Activated naive CD8-positive, alpha-beta T cell (primary cell): ENCODE measurements around the gene MARCHF10.

Experiments used
- H3K27ac Mint-ChIP-seq: one replicate; pipeline ENCODE4 v1.8.0; 2021; ENCODE audit warnings: mixed read lengths
- H3K27me3 Mint-ChIP-seq: one replicate; pipeline ENCODE4 v1.8.0; 2021; ENCODE audit warnings: mixed read lengths
- H3K36me3 Mint-ChIP-seq: one replicate; pipeline ENCODE4 v1.8.0; 2021; ENCODE audit warnings: mixed read lengths
- H3K4me1 Mint-ChIP-seq: one replicate; pipeline ENCODE4 v1.8.0; 2021; ENCODE audit warnings: low read depth, mixed read lengths
- H3K4me3 Mint-ChIP-seq: one replicate; pipeline ENCODE4 v1.8.0; 2021; ENCODE audit warnings: mild to moderate bottlenecking, mixed read lengths
- H3K9me3 Mint-ChIP-seq: one replicate; pipeline ENCODE4 v1.8.0; 2021; ENCODE audit warnings: low read depth, mixed read lengths

Gene MARCHF10

DNA sequence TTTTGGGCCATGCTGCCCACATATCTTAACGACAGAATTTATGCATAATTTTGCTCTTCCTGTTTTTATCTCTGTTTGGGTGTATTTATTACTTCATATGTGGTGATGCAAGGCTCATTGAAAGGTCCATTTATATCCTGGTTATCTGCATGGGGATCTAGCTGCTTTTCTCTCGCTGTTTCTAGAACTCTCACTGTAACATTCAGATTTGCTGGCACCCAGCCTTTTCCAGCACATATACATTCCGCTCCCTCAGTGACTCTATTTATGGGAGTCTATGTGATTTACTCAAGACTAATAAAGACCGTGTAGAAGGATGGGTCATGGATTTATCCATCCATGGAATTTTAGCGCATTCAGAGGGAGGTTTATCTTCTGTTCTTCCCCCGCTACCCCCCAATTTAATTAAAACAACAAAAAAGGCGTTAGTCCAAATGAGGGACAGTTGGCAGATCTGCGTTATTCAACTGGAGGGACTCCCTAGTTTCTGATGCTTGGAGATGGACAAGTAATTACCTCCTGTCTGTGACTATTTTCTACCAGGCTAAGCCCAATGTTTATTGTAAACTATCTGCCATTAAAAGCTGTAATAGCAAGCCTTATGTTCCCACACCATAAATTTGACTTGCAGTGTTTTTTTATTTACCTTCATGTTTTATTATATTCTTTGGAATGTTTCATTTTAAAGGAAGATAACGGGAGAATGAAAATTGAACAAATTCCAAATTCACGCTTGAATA, 19.8 kb upstream of the MARCHF10 start:
- Mint-ChIP-seq H3K36me3 (no peaks in the 10 kb centered on the region), H3K4me3 (no peak overlapping the region), H3K4me1 (no peaks in the 10 kb centered on the region), H3K27ac (no peak overlapping the region), H3K9me3 (no peaks in the 10 kb centered on the region), H3K27me3 (peaks cover 2% of the 10 kb centered on the region)

- H3K36me3 Mint-ChIP-seq, result no peaks in the 10 kb centered on the region
- H3K4me3 Mint-ChIP-seq, result no peak overlapping the region
- no peaks in the 10 kb centered on the region for H3K4me1 Mint-ChIP-seq
- peaks cover 3% of the 10 kb centered on the region for H3K27me3 Mint-ChIP-seq
- no peak overlapping the region for H3K27ac Mint-ChIP-seq
- no peaks in the 10 kb centered on the region for H3K9me3 Mint-ChIP-seq
These were observed 18.8 kb upstream of the MARCHF10 start for GRCh38 chr17:62826956-62827355.

DNA sequence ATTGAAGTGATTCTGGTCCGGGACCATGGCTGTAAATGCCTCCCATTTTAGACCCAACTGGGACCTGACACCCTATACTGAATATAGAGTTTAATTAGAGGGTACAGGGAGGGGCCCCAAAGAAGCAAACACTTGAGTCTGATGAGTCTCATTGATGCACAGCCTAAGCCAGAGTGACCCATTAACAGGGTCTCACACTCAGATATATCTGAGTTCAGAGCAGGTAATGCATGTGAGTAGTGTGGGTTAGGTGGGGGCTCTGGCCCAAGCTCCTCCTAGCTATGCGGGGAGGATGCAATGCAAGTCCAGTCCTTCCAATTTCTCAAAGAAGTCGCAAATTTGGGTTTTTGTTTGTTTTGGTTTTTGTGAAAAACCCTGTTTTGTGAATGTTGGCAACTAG, 17.1 kb upstream of the MARCHF10 start:
- Mint-ChIP-seq H3K4me1 (no peaks in the 10 kb centered on the region), H3K9me3 (no peaks in the 10 kb centered on the region), H3K27ac (no peak overlapping the region), H3K4me3 (no peak overlapping the region), H3K36me3 (no peaks in the 10 kb centered on the region), H3K27me3 (peaks cover 3% of the 10 kb centered on the region)

DNA sequence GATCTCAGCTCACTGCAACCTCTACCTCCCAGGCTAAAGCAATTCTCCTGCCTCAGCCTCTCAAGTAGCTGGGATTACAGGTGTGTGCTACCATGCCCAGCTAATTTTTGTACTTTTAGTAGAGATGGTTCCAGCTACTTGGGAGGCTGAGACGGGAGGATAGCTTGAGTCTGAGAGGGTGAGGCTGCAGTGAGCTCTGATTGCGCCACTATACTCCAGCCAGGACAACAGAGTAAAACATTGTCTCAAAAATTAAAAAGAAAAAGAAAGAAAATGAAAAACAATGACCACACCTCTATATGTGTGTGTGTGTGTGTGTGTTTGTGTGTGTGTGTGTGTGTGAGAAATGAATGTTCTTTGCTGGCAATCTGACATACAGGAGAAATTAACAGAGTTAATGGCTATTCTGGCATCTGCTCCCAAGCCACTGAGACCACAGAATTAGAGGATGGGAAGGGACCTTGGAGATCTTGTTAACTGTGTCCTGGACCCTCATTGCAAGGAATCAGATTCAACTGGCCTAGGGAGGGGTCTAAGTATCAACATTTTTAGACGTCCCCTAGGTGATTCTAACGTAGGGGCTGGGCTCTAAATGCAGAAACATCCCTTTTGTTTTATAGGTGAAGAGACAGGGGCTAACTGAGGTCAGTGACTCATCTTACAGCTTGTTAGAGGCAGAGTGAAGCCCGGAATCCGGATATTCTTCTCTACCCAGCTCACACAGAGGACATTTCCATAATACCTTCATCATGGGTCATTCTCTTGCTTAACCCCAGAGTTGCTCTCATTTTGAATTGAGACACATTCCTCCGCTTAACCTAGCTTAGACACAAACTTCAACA, 16.4 kb upstream of the MARCHF10 start:
- Mint-ChIP-seq H3K27ac (no peak overlapping the region), H3K27me3 (peaks cover 3% of the 10 kb centered on the region), H3K9me3 (no peaks in the 10 kb centered on the region), H3K36me3 (no peaks in the 10 kb centered on the region), H3K4me1 (no peaks in the 10 kb centered on the region), H3K4me3 (no peak overlapping the region)

DNA sequence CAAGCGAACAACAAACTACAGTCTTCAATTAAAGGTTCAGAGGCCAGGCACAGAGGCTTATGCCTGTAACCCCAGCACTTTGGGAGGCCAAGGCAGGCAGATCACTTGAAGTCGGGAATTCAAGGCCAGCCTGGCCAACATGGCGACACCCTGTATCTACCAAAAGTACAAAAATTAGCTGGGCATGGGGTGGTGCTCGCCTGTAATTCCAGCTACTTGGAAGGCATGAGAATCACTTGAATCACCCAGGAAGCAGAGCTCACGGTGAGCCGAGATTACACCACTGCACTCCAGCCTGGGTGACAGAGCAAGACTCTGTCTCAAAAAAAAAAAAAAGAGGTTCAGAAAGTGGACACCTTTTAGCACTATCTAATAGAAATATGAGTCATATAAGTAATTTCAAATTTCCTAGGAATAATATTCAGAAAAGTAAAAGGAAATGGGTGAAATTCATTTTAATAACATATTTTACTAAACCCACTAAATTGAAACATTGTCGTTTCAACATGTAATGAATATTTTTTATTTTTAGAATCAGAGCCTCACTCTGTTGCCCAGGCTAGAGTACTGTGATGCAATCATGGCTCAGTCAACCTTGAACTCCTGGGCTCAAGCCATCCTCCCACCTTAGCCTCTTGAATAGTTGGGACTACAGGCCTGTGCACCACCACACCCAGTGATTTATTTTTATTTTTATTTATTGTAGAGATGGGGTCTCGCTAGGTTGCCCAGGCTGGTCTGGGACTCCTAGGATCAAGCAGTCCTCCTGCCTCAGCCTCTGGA, 15.2 kb upstream of the MARCHF10 start:
- Mint-ChIP-seq H3K9me3 (no peaks in the 10 kb centered on the region), H3K27ac (no peak overlapping the region), H3K4me3 (no peak overlapping the region), H3K36me3 (no peaks in the 10 kb centered on the region), H3K4me1 (no peaks in the 10 kb centered on the region), H3K27me3 (peaks cover 3% of the 10 kb centered on the region)

DNA sequence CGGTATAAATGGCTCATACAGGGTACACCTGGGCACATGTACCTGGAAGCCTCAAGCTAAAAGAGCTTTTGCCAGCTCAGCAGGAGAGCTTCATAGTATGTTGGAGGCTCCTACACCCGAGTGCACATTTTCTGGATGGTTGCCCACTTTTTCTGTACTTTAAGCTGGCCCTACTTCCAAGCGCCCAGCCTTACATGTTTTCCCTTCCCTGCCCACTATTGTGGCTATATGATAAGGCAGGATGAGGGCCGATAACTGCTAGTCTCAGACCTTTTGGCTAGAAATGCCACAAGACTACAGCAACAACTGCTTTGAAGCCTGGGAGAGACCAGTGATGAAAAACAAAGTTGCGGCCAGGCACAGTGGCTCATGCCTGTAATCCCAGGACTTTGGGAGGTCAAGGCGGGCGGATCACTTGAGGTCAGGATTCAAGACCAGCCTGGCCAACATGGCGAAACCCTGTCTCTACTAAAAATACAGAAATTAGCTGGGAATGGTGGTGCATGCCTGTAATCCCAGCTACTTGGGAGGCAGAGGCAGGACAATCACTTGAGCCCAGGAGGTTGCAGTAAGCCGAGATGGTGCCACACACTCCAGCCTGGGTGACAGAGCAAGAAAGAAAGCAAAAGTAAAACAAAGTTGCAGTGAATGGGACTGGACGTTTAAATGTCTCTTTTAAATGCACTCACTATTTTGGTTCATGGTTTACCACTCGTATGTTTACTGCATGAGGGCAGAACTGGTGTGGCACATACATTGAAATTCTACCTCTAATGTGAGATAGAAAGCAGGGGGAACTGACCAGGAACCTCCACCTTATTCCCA, 14.2 kb upstream of the MARCHF10 start:
- H3K27ac Mint-ChIP-seq, result no peak overlapping the region

GRCh38 chr17:62821189-62822079, 13.3 kb upstream of the MARCHF10 start:
- Mint-ChIP-seq H3K4me1 (no peaks in the 10 kb centered on the region), H3K4me3 (no peak overlapping the region), H3K27me3 (peaks cover 3% of the 10 kb centered on the region), H3K27ac (no peak overlapping the region), H3K9me3 (no peaks in the 10 kb centered on the region), H3K36me3 (no peaks in the 10 kb centered on the region)

More for the DNA sequence above, 14.2 kb upstream of the MARCHF10 start:
- H3K27me3 Mint-ChIP-seq, result peaks cover 3% of the 10 kb centered on the region
- H3K36me3 Mint-ChIP-seq, result no peaks in the 10 kb centered on the region
- no peak overlapping the region for H3K4me3 Mint-ChIP-seq
- no peaks in the 10 kb centered on the region for H3K4me1 Mint-ChIP-seq
- H3K9me3 Mint-ChIP-seq, result no peaks in the 10 kb centered on the region

- Mint-ChIP-seq H3K27ac (no peak overlapping the region), H3K36me3 (no peaks in the 10 kb centered on the region), H3K4me3 (no peak overlapping the region), H3K27me3 (peaks cover 3% of the 10 kb centered on the region), H3K9me3 (no peaks in the 10 kb centered on the region), H3K4me1 (no peaks in the 10 kb centered on the region)
These were observed 11.6 kb upstream of the MARCHF10 start for GRCh38 chr17:62819511-62820221.

DNA sequence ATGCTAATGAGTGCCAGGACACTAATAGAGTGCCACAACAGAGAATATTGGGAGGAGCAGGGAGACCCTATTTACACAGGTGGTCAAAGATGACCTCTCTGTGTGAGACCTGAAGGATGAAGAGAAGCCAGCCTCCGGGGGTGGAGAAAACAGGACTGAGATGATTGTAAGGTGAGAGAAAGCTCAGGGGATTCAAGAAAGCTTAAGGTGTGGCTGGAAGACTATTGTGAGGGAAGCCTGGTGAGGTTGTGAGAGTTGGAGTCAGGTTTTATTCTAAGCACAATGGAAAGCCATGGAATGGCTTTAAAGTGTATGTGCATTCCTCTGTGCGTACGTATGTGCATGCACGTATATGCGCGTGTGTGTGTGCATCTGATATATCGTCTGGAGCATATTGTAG, 10.4 kb upstream of the MARCHF10 start:
- Mint-ChIP-seq H3K9me3 (peaks cover 10% of the 10 kb centered on the region), H3K27me3 (peaks cover 3% of the 10 kb centered on the region)

GRCh38 chr17:62816282-62816839, 8.2 kb upstream of the MARCHF10 start:
- Mint-ChIP-seq H3K4me3 (no peak overlapping the region), H3K4me1 (no peaks in the 10 kb centered on the region), H3K36me3 (peaks cover 8% of the 10 kb centered on the region), H3K9me3 (peaks cover 10% of the 10 kb centered on the region), H3K27me3 (peaks cover 1% of the 10 kb centered on the region), H3K27ac (no peak overlapping the region)

More for the DNA sequence above, 10.4 kb upstream of the MARCHF10 start:
- Mint-ChIP-seq H3K36me3 (peaks cover 8% of the 10 kb centered on the region), H3K4me3 (no peak overlapping the region), H3K27ac (no peak overlapping the region), H3K4me1 (no peaks in the 10 kb centered on the region)

GRCh38 chr17:62809656-62810055, 1.5 kb upstream of the MARCHF10 start:
- peaks cover 10% of the 10 kb centered on the region for H3K9me3 Mint-ChIP-seq
- peak overlapping the region; percentile 5 for H3K4me3 Mint-ChIP-seq
- H3K27me3 Mint-ChIP-seq, result peaks cover 11% of the 10 kb centered on the region
- no peaks in the 10 kb centered on the region for H3K4me1 Mint-ChIP-seq
- H3K27ac Mint-ChIP-seq, result no peak overlapping the region
- peaks cover 8% of the 10 kb centered on the region for H3K36me3 Mint-ChIP-seq

GRCh38 chr17:62808576-62808970, 459 bp upstream of the MARCHF10 start:
- Mint-ChIP-seq H3K27me3 (peaks cover 16% of the 10 kb centered on the region), H3K4me3 (no peak overlapping the region), H3K27ac (no peak overlapping the region), H3K4me1 (no peaks in the 10 kb centered on the region), H3K9me3 (peaks cover under 1% of the 10 kb centered on the region), H3K36me3 (peaks cover under 1% of the 10 kb centered on the region)

DNA sequence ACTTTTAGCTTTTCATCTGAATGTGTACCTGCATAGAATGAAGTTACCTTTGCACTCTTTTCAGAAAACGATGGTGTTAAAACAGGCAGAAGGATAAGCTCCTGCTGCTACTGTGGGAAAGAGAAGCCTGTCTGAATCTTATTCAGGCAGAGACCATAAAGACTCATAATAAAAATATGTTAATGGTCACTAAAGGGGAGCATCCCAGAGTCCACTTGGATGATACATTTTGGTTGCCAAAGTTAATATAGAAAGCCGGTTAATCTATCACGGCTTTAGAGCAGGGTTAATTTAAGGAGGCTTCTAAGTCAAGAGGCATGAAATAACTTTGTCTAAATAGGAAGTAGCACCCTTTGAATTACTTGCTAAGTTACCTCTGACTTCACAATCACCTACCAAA, 2.9 kb downstream of the MARCHF10 start:
- no peaks in the 10 kb centered on the region for H3K9me3 Mint-ChIP-seq
- no peak overlapping the region for H3K4me3 Mint-ChIP-seq
- no peak overlapping the region for H3K27ac Mint-ChIP-seq
- H3K36me3 Mint-ChIP-seq, result no peaks in the 10 kb centered on the region
- H3K4me1 Mint-ChIP-seq, result no peaks in the 10 kb centered on the region
- peaks cover 27% of the 10 kb centered on the region for H3K27me3 Mint-ChIP-seq
